Kidney (tissue), 14 donors: Measurements from ENCODE around the gene ITGA3. TPM values are rescaled to one million over a fixed set of nuclear protein-coding genes. Genes with fewer than 3 reads are reported as not detected.
A peak's percentile ranks its signal among the peaks of the same experiment; 100 is the strongest.

Experiments
- DNase-seq, 5 donors: peaks; one replicate each; pipeline ENCODE4 v3.0.0-alpha.2; 2013 to 2020
- FAIRE-seq: peaks from 2 replicates; lab custom pipeline; 2012; peaks lifted over from hg19 to GRCh38; lab: Jason Lieb, UNC
- H3K27ac ChIP-seq, 2 donors: one replicate each; pipeline ENCODE4 v1.7.0; 2013; ENCODE audit warnings: low read depth in 2 of 2, low read length in 2 of 2, inconsistent platforms in 1 of 2
- H3K27me3 ChIP-seq: one replicate; pipeline ENCODE4 v1.7.1; 2013; ENCODE audit warnings: low read length, inconsistent platforms; ENCODE audit not compliant: control insufficient read depth, insufficient read depth
- H3K36me3 ChIP-seq, 3 donors: one replicate each; pipeline versions ENCODE4 v1.7.0 to v1.7.1; 2013; ENCODE audit warnings: low read length in 3 of 3, control low read depth in 1 of 3, inconsistent platforms in 1 of 3; ENCODE audit not compliant: insufficient read depth in 3 of 3, control insufficient read depth in 2 of 3
- H3K4me1 ChIP-seq, 3 donors: one replicate each; pipeline versions ENCODE4 v1.7.0 to v1.7.1; 2013; ENCODE audit warnings: low read length in 3 of 3, inconsistent platforms in 1 of 3, low read depth in 1 of 3; ENCODE audit not compliant: control insufficient read depth in 2 of 3, insufficient read depth in 2 of 3
- H3K4me3 ChIP-seq, 3 donors: one replicate each; pipeline versions ENCODE4 v1.7.0 to v1.8.1; 2013; ENCODE audit warnings: low read length in 3 of 3, control low read depth in 1 of 3, inconsistent platforms in 1 of 3
- H3K9ac ChIP-seq, 3 donors: one replicate each; pipeline versions ENCODE4 v1.7.0 to v1.7.1; 2013; ENCODE audit warnings: low read length in 3 of 3, control low read depth in 1 of 3, inconsistent platforms in 1 of 3
- H3K9me3 ChIP-seq, 3 donors: one replicate each; pipeline versions ENCODE4 v1.7.0 to v1.7.1; 2013; ENCODE audit warnings: low read length in 3 of 3, control low read depth in 1 of 3, inconsistent platforms in 1 of 3; ENCODE audit not compliant: control insufficient read depth in 2 of 3, insufficient read depth in 1 of 3
- intact Hi-C: fragments of 100-400 bp; cut with DNase I; formaldehyde crosslinking; loops from one replicate; pipeline ENCODE4 v1.11.1; 2022
- polyA plus RNA-seq: library from polyadenylated mRNA; stranded (reverse); fragments of 350-450 nt; fragmentation: Illumina TruSeq; extraction: RNeasy Lipid Tissue Mini Kit (QIAGEN cat#74804); gene quantifications from one replicate; pipeline ENCODE4 v1.2.3, GENCODE V29; 2014; ENCODE audit warnings: low read depth, low replicate concordance; ENCODE audit not compliant: insufficient read depth
- total RNA-seq: library from RNA; stranded (reverse); fragmentation: NEBNext Ultra II Directional; extraction: Animal tissue kit (Norgen Biotek cat#: 25700); gene quantifications from one replicate; pipeline ENCODE4 v1.2.1, GENCODE V29; 2021
- TF ChIP-seq, protein P1 (sequence below): IDR thresholded peaks from 3 replicates; pipeline ENCODE4 v1.5.1; 2012; ENCODE audit warnings: mild to moderate bottlenecking, moderate library complexity, borderline replicate concordance; ENCODE audit not compliant: insufficient read depth; ENCODE audit errors: extremely low read depth
- donor health status: control.
- donor health status: control.
- donor health status: control.
- donor health status: control.
- donor health status: control.
- donor health status: DM: yes; HTN: yes; CAD: no.
- donor health status: Normal renal cell carcinoma (clear cell type).

ITGA3 gene
- total and polyA plus RNA-seq, 2 donors from 2014 or later = 117 to 367 TPM

DNA sequence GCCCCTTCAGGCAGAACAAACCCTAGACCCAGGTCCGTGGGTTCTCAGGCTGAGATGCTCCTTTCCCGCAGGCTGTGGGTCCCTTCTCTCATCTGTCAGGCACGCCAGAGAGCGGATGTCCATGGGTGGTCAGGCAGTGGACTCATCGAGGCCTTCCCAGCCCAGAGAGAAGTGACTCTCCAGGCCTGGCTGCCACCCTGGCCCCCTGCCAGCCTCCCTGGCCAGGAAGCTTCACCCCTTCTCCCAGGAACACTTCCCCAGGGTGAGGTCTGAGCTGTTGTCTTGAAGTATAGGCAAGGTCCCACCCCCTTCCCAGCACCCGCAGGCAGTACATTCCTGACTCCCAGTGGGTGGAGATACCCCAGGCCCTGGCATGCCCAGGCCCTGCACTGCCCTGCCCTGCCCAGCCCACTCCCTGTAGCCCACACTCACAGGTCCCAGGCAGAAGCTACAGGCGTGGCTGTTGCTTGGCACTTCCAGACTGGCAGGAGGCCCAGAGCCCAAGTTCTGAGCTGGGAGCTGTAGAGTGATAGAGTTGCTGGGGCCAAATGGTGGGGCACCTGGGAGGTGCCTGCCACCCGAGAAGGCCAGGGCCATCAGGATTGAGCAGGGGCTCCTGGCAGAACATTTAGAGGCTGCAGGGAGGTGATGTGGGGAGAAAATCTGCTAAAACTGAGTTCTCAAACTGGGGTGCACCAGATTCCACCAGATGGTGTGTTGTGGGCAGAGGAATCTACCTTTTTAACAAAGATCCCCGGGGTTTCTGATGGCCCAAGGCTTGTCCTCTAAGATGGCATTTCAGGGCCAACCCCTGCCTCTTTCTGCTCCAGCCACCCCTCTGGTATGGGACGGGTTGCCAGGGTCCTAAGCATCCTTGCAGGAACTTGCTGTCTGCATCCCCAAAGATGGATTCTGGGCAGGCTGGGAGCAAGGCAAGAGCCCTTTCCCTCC, 6.7 kb downstream of the ITGA3 start:
- peak in 4 of 5 donors; percentile 29 to 96 (median 51) for DNase-seq
- H3K9me3 ChIP-seq = no peaks in the 10 kb centered on the region
- peaks cover 0 to 4% (median 0%) of the 10 kb centered on the region in 3 donors for H3K36me3 ChIP-seq
- no peak for FAIRE-seq
- H3K4me3 ChIP-seq = no peak overlapping the region
- H3K9ac ChIP-seq = peak overlapping the region in 2 of 3 donors; percentile 1 to 75
- H3K4me1 ChIP-seq = peaks cover 0 to 67% (median 66%) of the 10 kb centered on the region in 3 donors
- intact Hi-C loops = no loop called here
- H3K27ac ChIP-seq = peak overlapping the region; percentile 80 to 89
- H3K27me3 ChIP-seq = no peaks in the 10 kb centered on the region
- TF ChIP-seq, protein P1, sequence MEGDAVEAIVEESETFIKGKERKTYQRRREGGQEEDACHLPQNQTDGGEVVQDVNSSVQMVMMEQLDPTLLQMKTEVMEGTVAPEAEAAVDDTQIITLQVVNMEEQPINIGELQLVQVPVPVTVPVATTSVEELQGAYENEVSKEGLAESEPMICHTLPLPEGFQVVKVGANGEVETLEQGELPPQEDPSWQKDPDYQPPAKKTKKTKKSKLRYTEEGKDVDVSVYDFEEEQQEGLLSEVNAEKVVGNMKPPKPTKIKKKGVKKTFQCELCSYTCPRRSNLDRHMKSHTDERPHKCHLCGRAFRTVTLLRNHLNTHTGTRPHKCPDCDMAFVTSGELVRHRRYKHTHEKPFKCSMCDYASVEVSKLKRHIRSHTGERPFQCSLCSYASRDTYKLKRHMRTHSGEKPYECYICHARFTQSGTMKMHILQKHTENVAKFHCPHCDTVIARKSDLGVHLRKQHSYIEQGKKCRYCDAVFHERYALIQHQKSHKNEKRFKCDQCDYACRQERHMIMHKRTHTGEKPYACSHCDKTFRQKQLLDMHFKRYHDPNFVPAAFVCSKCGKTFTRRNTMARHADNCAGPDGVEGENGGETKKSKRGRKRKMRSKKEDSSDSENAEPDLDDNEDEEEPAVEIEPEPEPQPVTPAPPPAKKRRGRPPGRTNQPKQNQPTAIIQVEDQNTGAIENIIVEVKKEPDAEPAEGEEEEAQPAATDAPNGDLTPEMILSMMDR = no peak

DNA sequence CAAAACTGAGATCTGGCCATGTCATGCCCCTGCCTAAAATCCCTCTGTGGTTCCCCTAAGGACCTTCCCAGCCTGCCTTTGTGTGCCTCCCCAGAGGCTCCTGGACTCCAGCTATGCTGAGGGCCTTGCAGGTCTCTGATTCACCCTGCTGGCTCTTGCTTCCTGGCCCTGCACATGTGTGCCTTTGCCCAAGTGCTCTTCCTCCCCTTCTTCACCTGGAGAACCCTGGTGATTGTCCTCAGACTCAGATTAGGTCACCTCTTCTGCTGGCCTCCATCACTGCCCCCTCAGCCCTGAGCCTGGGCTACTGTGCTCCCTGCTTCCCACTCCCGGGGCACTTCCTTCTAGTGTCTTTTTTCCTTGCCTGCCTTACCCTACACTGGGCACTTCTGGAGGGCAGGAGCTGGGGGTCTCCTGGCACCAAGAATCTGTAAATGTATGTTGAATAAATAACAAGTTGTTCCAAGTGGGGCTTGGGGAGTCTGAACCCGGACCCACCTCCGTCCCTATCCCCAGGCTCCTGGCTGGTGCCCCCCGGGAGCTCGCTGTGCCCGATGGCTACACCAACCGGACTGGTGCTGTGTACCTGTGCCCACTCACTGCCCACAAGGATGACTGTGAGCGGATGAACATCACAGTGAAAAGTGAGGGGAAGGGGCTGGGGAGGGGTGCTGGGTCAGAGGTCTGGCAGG, 7.8 kb downstream of the ITGA3 start:
- intact Hi-C loops = no loop called here
- no peak for FAIRE-seq
- peaks cover 0 to 57% (median 57%) of the 10 kb centered on the region in 3 donors for H3K4me1 ChIP-seq

DNA sequence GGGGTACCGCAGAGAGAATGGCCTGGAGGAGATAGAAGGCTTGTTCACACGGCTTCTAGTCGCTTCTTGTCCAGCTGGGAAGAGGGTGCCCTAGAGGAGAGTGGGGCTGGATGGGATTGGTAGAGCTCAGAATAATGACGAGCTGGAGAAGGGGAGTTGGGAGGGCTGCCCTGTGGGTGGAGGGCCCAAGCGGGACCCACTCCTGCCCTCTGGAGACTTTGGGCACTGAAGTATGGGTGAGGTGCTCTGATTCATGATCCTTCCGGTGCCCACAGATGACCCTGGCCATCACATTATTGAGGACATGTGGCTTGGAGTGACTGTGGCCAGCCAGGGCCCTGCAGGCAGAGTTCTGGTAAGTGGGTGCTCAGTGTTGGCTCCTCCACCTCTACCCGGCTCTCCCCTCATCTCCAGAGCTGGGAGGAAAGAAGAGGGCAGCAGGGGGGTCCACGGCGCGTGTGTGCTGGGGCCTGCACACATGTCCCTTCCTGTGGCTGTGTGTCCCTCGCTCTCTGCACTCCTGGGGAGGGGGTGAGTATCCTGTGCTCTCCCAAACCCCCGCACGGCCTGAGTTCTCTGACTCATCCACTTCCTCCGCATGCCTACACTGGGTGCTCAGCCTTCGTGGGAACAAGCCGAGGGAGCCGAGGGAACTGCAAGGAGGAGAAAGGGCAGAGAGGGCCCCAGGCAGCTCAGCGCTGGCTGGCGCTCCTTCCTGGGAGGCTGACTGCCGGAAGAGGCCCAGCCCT, 8.5 kb downstream of the ITGA3 start:
- H3K27ac ChIP-seq = peak overlapping the region; percentile 66 to 89
- TF ChIP-seq, protein P1 = no peak
- H3K9ac ChIP-seq = peak overlapping the region in 2 of 3 donors; percentile 1 to 75
- H3K9me3 ChIP-seq = no peaks in the 10 kb centered on the region
- peaks cover 0 to 10% (median 0%) of the 10 kb centered on the region in 3 donors for H3K36me3 ChIP-seq
- intact Hi-C loops = no loop called here
- no peak overlapping the region for H3K4me3 ChIP-seq
- DNase-seq = peak in 4 of 5 donors; percentile 33 to 94 (median 55)
- no peak for FAIRE-seq
- H3K27me3 ChIP-seq = no peaks in the 10 kb centered on the region
- peaks cover 0 to 50% (median 49%) of the 10 kb centered on the region in 3 donors for H3K4me1 ChIP-seq

More for the DNA sequence above, 7.8 kb downstream of the ITGA3 start:
- Histone ChIP-seq H3K27ac (peak overlapping the region; percentile 80 to 89), H3K4me3 (no peak overlapping the region), H3K9me3 (no peaks in the 10 kb centered on the region), H3K27me3 (no peaks in the 10 kb centered on the region), H3K9ac (peak overlapping the region in 1 of 3 donors; percentile 75), H3K36me3 (peaks cover 0 to 10% (median 0%) of the 10 kb centered on the region in 3 donors)
- TF ChIP-seq, protein P1 = no peak
- DNase-seq = peak in 1 of 5 donors; percentile 72
